Glutamatergic neuron (in vitro differentiated cells): ENCODE data around the gene RNF111. TPM values are rescaled to one million over a fixed set of nuclear protein-coding genes. Genes with fewer than 3 reads are reported as not detected.

Source experiments
- DNase-seq: peaks from one replicate; pipeline ENCODE4 v3.0.0; 2022
- H3K27ac Mint-ChIP-seq: one replicate; pipeline ENCODE4 v1.8.0; 2020; ENCODE audit warnings: mild to moderate bottlenecking, mixed read lengths, inconsistent platforms; ENCODE audit not compliant: unreplicated experiment
- H3K27me3 Mint-ChIP-seq: one replicate; pipeline ENCODE4 v1.8.0; 2020; ENCODE audit warnings: mild to moderate bottlenecking, moderate library complexity, mixed read lengths, inconsistent platforms; ENCODE audit not compliant: unreplicated experiment
- H3K36me3 Mint-ChIP-seq: one replicate; pipeline ENCODE4 v1.8.0; 2020; ENCODE audit warnings: mild to moderate bottlenecking, mixed read lengths, inconsistent platforms; ENCODE audit not compliant: unreplicated experiment
- H3K4me1 Mint-ChIP-seq: one replicate; pipeline ENCODE4 v1.8.0; 2020; ENCODE audit warnings: mild to moderate bottlenecking, low read depth, mixed read lengths, inconsistent platforms; ENCODE audit not compliant: unreplicated experiment
- H3K4me3 Mint-ChIP-seq: one replicate; pipeline ENCODE4 v1.8.0; 2020; ENCODE audit warnings: mild to moderate bottlenecking, mixed read lengths, inconsistent platforms; ENCODE audit not compliant: unreplicated experiment
- H3K9me3 Mint-ChIP-seq: one replicate; pipeline ENCODE4 v1.8.0; 2020; ENCODE audit warnings: mild to moderate bottlenecking, moderate library complexity, mixed read lengths, inconsistent platforms; ENCODE audit not compliant: unreplicated experiment
- total RNA-seq: library from RNA; stranded (reverse); fragmentation: NEBNext Ultra II Directional; extraction: Animal tissue kit (Norgen Biotek cat#: 25700); gene quantifications from one replicate; pipeline ENCODE4 v1.2.1, GENCODE V29; 2021; ENCODE audit not compliant: unreplicated experiment
- TF ChIP-seq, protein P1 (sequence below): fragments of 200-600 bp; sonication (generic); IDR thresholded peaks from one replicate; pipeline ENCODE4 v1.5.0; 2021; ENCODE audit not compliant: partially characterized antibody, unreplicated experiment

The RNF111 gene
- total RNA-seq, 1 donor from 2014 or later = 57.4 TPM

DNA sequence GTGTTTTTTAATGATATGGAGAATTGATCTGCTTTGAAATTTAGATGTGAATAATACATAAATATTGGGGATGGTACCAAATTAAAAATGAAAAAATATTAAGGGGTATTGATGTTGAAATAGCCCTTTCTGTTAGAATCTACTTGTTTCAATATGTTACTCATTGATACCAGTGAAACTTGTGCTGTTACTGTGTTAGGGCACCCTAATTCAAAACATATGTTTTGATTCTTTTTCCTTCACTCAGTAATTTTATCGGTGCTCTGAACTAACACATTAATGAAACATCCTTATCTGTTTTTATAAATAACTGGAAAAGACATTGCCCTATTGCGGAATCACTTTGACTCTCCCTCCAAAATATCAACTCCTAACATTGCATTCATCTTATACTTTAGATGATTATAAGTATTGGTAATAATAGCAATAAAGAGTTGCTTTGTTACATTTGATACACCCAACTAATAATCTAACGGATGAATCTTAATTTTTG lies 65.5 kb downstream of the RNF111 start:
- Mint-ChIP-seq H3K9me3 (no peaks in the 10 kb centered on the region), H3K27ac (no peak overlapping the region), H3K27me3 (no peaks in the 10 kb centered on the region), H3K36me3 (no peaks in the 10 kb centered on the region), H3K4me1 (no peaks in the 10 kb centered on the region), H3K4me3 (no peak overlapping the region)
- TF ChIP-seq, protein P1, sequence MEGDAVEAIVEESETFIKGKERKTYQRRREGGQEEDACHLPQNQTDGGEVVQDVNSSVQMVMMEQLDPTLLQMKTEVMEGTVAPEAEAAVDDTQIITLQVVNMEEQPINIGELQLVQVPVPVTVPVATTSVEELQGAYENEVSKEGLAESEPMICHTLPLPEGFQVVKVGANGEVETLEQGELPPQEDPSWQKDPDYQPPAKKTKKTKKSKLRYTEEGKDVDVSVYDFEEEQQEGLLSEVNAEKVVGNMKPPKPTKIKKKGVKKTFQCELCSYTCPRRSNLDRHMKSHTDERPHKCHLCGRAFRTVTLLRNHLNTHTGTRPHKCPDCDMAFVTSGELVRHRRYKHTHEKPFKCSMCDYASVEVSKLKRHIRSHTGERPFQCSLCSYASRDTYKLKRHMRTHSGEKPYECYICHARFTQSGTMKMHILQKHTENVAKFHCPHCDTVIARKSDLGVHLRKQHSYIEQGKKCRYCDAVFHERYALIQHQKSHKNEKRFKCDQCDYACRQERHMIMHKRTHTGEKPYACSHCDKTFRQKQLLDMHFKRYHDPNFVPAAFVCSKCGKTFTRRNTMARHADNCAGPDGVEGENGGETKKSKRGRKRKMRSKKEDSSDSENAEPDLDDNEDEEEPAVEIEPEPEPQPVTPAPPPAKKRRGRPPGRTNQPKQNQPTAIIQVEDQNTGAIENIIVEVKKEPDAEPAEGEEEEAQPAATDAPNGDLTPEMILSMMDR = no peak
- no peak for DNase-seq

DNA sequence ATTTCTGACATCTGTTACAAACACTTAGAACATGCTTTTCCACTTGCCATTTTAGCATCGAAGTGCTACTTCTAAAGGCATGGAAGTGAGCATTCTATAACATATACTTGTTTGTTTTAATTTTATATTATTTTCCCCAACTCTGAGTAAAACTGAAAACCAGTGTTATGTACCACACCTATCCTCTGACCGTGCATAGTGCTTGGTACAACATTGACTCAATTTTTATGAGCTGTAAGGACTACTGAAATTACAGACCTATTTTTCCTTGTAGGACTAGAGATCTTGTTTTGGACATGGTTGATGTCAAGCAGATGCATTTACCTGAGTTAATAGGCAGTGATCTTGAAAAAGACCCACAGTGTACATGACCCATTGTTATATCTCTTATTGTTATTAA lies 66.0 kb downstream of the RNF111 start:
- TF ChIP-seq, protein P1 = no peak
- no peak for DNase-seq
- Mint-ChIP-seq H3K4me3 (no peak overlapping the region), H3K36me3 (no peaks in the 10 kb centered on the region), H3K27ac (no peak overlapping the region), H3K27me3 (no peaks in the 10 kb centered on the region), H3K9me3 (no peaks in the 10 kb centered on the region), H3K4me1 (no peaks in the 10 kb centered on the region)

DNA sequence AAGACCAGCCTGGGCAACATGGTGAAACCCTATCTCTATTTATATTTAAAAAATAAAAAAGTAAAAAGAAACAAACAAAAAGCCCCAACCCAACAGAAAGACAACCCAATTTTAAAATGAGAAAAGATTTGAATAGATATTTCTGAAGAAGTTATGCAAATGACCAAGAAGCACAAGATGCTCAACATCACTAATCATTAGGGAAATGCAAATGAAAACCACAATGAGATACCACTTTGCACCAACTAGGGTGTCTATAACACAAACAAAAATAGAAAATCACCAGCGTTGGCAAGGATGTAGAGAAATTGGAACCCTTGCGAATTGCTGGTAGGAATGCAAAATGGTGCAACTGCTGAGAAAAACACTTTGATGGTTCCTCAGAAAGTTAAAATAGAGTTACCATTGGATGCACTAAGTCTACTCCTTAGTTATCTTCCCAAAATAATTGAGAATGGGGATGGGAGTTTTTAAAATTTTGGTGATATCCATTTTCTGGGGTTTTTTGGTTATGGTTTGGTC lies 71.7 kb downstream of the RNF111 start:
- DNase-seq = no peak
- no peaks in the 10 kb centered on the region for H3K9me3 Mint-ChIP-seq
- no peak overlapping the region for H3K27ac Mint-ChIP-seq
- H3K4me3 Mint-ChIP-seq = no peak overlapping the region
- H3K27me3 Mint-ChIP-seq = no peaks in the 10 kb centered on the region
- H3K4me1 Mint-ChIP-seq = no peaks in the 10 kb centered on the region
- TF ChIP-seq, protein P1 = no peak
- H3K36me3 Mint-ChIP-seq = no peaks in the 10 kb centered on the region

DNA sequence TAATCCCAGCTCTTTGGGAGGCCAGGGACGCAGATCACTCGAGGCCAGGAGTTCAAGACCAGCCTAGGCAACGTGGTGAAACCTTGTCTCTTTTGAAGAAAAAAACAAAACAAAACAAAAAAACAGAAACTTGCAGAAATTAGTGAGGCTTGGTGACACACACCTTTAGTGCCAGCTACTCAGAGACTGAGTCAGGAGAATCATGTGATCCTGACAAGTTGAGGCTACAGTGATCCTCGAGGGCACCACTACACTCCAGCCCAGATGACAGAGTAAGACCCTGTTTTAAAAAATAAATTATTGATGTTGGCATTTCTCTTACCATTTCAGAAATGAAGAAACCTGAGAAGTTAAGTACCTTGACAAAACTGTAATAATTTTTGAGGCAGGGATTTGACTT lies 72.9 kb downstream of the RNF111 start:
- H3K36me3 Mint-ChIP-seq = no peaks in the 10 kb centered on the region
- no peaks in the 10 kb centered on the region for H3K4me1 Mint-ChIP-seq
- no peak for DNase-seq
- TF ChIP-seq, protein P1 = no peak
- H3K27ac Mint-ChIP-seq = no peak overlapping the region
- H3K9me3 Mint-ChIP-seq = no peaks in the 10 kb centered on the region
- no peak overlapping the region for H3K4me3 Mint-ChIP-seq
- no peaks in the 10 kb centered on the region for H3K27me3 Mint-ChIP-seq

DNA sequence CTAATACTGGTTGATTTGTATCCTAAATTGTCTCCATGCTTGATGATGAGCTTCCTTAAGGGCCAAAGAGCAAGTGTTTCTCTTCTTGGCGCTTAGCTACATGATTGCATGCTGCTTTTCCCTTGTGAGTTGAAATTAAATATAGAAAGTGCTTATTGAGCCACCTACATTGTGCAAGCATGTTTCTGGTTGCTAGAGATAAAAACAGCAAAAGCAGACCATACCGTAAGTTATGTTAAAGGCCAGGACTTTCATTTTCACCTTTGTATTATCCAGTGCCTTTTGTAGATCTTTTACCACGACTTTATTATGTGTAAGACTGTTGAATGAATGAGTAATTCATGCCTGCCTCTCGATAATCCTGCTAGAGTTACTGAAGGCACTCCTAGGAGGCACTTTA lies 75.6 kb downstream of the RNF111 start:
- Mint-ChIP-seq H3K27ac (no peak overlapping the region), H3K9me3 (no peaks in the 10 kb centered on the region), H3K4me1 (no peaks in the 10 kb centered on the region), H3K4me3 (no peak overlapping the region), H3K27me3 (no peaks in the 10 kb centered on the region), H3K36me3 (no peaks in the 10 kb centered on the region)
- DNase-seq = no peak
- TF ChIP-seq, protein P1 = no peak
